SK-N-SH (cell line): ENCODE measurements around the gene TCF15. TPM values are rescaled to one million over a fixed set of nuclear protein-coding genes. Genes with fewer than 3 reads are reported as not detected.

Experiments used
- CTCF ChIA-PET: fragments of 300-600, 350-600 bp; formaldehyde crosslinking; extraction: SDS; loops from one replicate; lab custom pipeline; 2021; lab: Yijun Ruan, JAX
- POLR2A ChIA-PET: fragments of 350-600 bp; sonication (Branson Sonifier 250); formaldehyde crosslinking; extraction: SDS; loops from one replicate; lab custom pipeline; 2020; ENCODE audit warnings: antibody characterized with exemption, inconsistent platforms; lab: Yijun Ruan, JAX
- DNase-seq: peaks from one replicate; pipeline ENCODE4 v3.0.0; 2012
- H2AFZ ChIP-seq: fragments of 200-600 bp; sonication (generic); 2 replicates; pipeline ENCODE4 v1.8.1; 2016; ENCODE audit warnings: antibody characterized with exemption, mild to moderate bottlenecking, low read depth
- H3F3A ChIP-seq: fragments of 200-600 bp; sonication (generic); replicated peaks from 2 replicates; pipeline ENCODE3; 2016; ENCODE audit warnings: antibody characterized with exemption, mild to moderate bottlenecking; ENCODE audit not compliant: insufficient read depth
- H3K27ac ChIP-seq, 2 experiments: fragments of 200-500 bp in 1 of 2; fragments of 200-600 bp in 1 of 2; sonication (Bioruptor generic) in 1 of 2; sonication (generic), shearing (Covaris generic) in 1 of 2; 2 replicates each; pipeline versions ENCODE4 v1.5.1 to v1.6.1; 2014 to 2016; ENCODE audit warnings: low read depth in 2 of 2, inconsistent platforms in 1 of 2, low read length in 1 of 2, mild to moderate bottlenecking in 1 of 2, mixed read lengths in 1 of 2
- H3K27me3 ChIP-seq: fragments of 200-600 bp; sonication (generic), shearing (Covaris generic); 2 replicates; pipeline ENCODE4 v1.6.1; 2016; ENCODE audit warnings: mixed run types; ENCODE audit not compliant: insufficient read depth
- H3K36me3 ChIP-seq, 2 experiments: fragments of 200-500 bp in 1 of 2; fragments of 200-600 bp in 1 of 2; sonication (Bioruptor generic) in 1 of 2; sonication (generic) in 1 of 2; replicated peaks in 1 of 2; 2 replicates each; pipeline versions ENCODE3 to v1.5.1; 2014 to 2016; ENCODE audit warnings: low read length in 1 of 2, mild to moderate bottlenecking in 1 of 2; ENCODE audit not compliant: insufficient read depth in 2 of 2, control insufficient read depth in 1 of 2
- H3K4me1 ChIP-seq, 2 experiments: fragments of 200-500 bp in 1 of 2; fragments of 200-600 bp in 1 of 2; sonication (Bioruptor generic) in 1 of 2; sonication (generic), shearing (Covaris generic) in 1 of 2; 2 replicates each; pipeline versions ENCODE4 v1.5.1 to v1.6.1; 2014 to 2016; ENCODE audit warnings: low read depth in 1 of 2, low read length in 1 of 2, mixed run types in 1 of 2; ENCODE audit not compliant: insufficient read depth in 2 of 2, control insufficient read depth in 1 of 2
- H3K4me2 ChIP-seq: fragments of 200-600 bp; sonication (generic), shearing (Covaris generic); 2 replicates; pipeline ENCODE4 v1.6.1; 2017; ENCODE audit warnings: mixed run types
- H3K4me3 ChIP-seq, 2 experiments: fragments of 200-500 bp in 1 of 2; fragments of 200-600 bp in 1 of 2; sonication (Bioruptor generic) in 1 of 2; sonication (generic), shearing (Covaris generic) in 1 of 2; 2 replicates each; pipeline versions ENCODE4 v1.5.1 to v1.8.1; 2014 to 2016; ENCODE audit warnings: low read depth in 2 of 2, inconsistent platforms in 1 of 2, low read length in 1 of 2, mild to moderate bottlenecking in 1 of 2, mixed read lengths in 1 of 2, moderate library complexity in 1 of 2
- H3K79me2 ChIP-seq: fragments of 200-600 bp; sonication (generic); 2 replicates; pipeline ENCODE4 v1.8.1; 2017; ENCODE audit warnings: mild to moderate bottlenecking; ENCODE audit not compliant: insufficient read depth
- H3K9ac ChIP-seq: fragments of 200-600 bp; sonication (generic); 2 replicates; pipeline ENCODE4 v1.6.1; 2017; ENCODE audit warnings: mixed run types
- H3K9me2 ChIP-seq: fragments of 200-600 bp; sonication (generic); 2 replicates; pipeline ENCODE4 v1.6.1; 2017; ENCODE audit warnings: mixed run types
- H3K9me3 ChIP-seq: fragments of 200-600 bp; sonication (generic); 2 replicates; pipeline ENCODE4 v1.6.1; 2017; ENCODE audit warnings: mixed run types, mild to moderate bottlenecking, moderate library complexity
- H4K20me1 ChIP-seq: fragments of 200-600 bp; sonication (generic); 2 replicates; pipeline ENCODE4 v1.6.1; 2017; ENCODE audit warnings: mild to moderate bottlenecking, mixed run types; ENCODE audit not compliant: insufficient read depth
- EP300 ChIP-seq, 2 experiments: IDR thresholded peaks; 2 replicates each; pipeline versions ENCODE4 v1.4.0 to v1.6.1; 2012; ENCODE audit warnings: borderline replicate concordance in 1 of 2, low read depth in 1 of 2, low read length in 1 of 2
- FOSL2 ChIP-seq: IDR thresholded peaks from 2 replicates; pipeline ENCODE4 v1.4.0; 2012; ENCODE audit warnings: low read depth, mild to moderate bottlenecking, moderate library complexity, borderline replicate concordance
- FOXM1 ChIP-seq: IDR thresholded peaks from 2 replicates; pipeline ENCODE4 v1.4.0; 2012; ENCODE audit warnings: low read depth, mild to moderate bottlenecking
- GATA2 ChIP-seq: sonication (generic); formaldehyde crosslinking; IDR thresholded peaks from 2 replicates; pipeline ENCODE4 v1.5.0; 2020; ENCODE audit warnings: mild to moderate bottlenecking, missing genetic modification reagents
- MEF2A ChIP-seq: IDR thresholded peaks from 2 replicates; pipeline ENCODE4 v1.4.0; 2012; ENCODE audit warnings: low read depth, borderline replicate concordance
- MXI1 ChIP-seq: IDR thresholded peaks from 2 replicates; pipeline ENCODE4 v1.6.1; 2012; ENCODE audit warnings: mild to moderate bottlenecking, low read depth, low read length, improper control_type of control experiment
- NFIC ChIP-seq: IDR thresholded peaks from 2 replicates; pipeline ENCODE4 v1.4.0; 2012; ENCODE audit warnings: borderline replicate concordance
- POLR2AphosphoS5 ChIP-seq: IDR thresholded peaks from 2 replicates; pipeline ENCODE4 v1.6.1; 2012; ENCODE audit warnings: low read depth, low read length
- RAD21 ChIP-seq: IDR thresholded peaks from 2 replicates; pipeline ENCODE4 v1.6.1; 2012; ENCODE audit warnings: mild to moderate bottlenecking, low read length
- RCOR1 ChIP-seq: fragments of 150-350 bp; IDR thresholded peaks from 2 replicates; pipeline ENCODE4 v1.6.1; 2017; ENCODE audit warnings: antibody characterized with exemption, low read length
- RFX5 ChIP-seq: IDR thresholded peaks from 2 replicates; pipeline ENCODE4 v1.6.1; 2012; ENCODE audit warnings: mild to moderate bottlenecking, improper control_type of control experiment, low read length
- RXRA ChIP-seq: IDR thresholded peaks from 2 replicates; pipeline ENCODE4 v1.4.0; 2012; ENCODE audit warnings: low read depth, mild to moderate bottlenecking, borderline replicate concordance
- SMC3 ChIP-seq: IDR thresholded peaks from 2 replicates; pipeline ENCODE4 v1.6.1; 2012; ENCODE audit warnings: low read depth, low read length, improper control_type of control experiment
- TAF1 ChIP-seq: IDR thresholded peaks from 2 replicates; pipeline ENCODE4 v1.6.1; 2012; ENCODE audit warnings: low read depth, mild to moderate bottlenecking, low read length, moderate library complexity, borderline replicate concordance
- TCF12 ChIP-seq: IDR thresholded peaks from 2 replicates; pipeline ENCODE4 v1.4.0; 2012
- TEAD4 ChIP-seq: IDR thresholded peaks from 2 replicates; pipeline ENCODE4 v1.4.0; 2012; ENCODE audit warnings: mild to moderate bottlenecking, borderline replicate concordance; ENCODE audit not compliant: insufficient read depth
- YY1 ChIP-seq: IDR thresholded peaks from 2 replicates; pipeline ENCODE4 v1.4.0; 2012; ENCODE audit warnings: low read depth, mild to moderate bottlenecking
- WGBS: methylation state at CpG from one replicate; pipeline ENCODE4 v1.1.6; 2017; ENCODE audit warnings: low lambda C conversion rate; 5-methylcytosine and 5-hydroxymethylcytosine counted together
- polyA plus RNA-seq, 3 experiments: library from polyadenylated mRNA; depleted of rRNA; stranded (reverse); fragments of >200 nt; gene quantifications; 2 replicates each; pipeline ENCODE4 v1.2.3, GENCODE V29; 2012
- TF ChIP-seq, protein P1 (sequence below): IDR thresholded peaks from 2 replicates; pipeline ENCODE4; 2012
- TF ChIP-seq, protein P2 (sequence below): IDR thresholded peaks from 2 replicates; pipeline ENCODE4 v1.4.0; 2012; ENCODE audit warnings: low read depth
- TF ChIP-seq, protein P3 (sequence below): fragments of 200-600 bp; sonication (generic); IDR thresholded peaks from 2 replicates; pipeline ENCODE4 v1.6.1; 2017; ENCODE audit warnings: antibody characterized with exemption, mild to moderate bottlenecking, moderate library complexity
- TF ChIP-seq, protein P4 (sequence below): fragments of 150-350 bp; IDR thresholded peaks from 2 replicates; pipeline ENCODE4 v1.6.1; 2017; ENCODE audit warnings: antibody characterized with exemption, low read length, low read depth, borderline replicate concordance
- TF ChIP-seq, protein P5 (sequence below): IDR thresholded peaks from 2 replicates; pipeline ENCODE4 v1.4.0; 2012; ENCODE audit warnings: low read depth, borderline replicate concordance

Gene TCF15
- polyA plus RNA-seq, 1 of the 3 experiments (the other 2 are of a cell fraction): not detected

DNA sequence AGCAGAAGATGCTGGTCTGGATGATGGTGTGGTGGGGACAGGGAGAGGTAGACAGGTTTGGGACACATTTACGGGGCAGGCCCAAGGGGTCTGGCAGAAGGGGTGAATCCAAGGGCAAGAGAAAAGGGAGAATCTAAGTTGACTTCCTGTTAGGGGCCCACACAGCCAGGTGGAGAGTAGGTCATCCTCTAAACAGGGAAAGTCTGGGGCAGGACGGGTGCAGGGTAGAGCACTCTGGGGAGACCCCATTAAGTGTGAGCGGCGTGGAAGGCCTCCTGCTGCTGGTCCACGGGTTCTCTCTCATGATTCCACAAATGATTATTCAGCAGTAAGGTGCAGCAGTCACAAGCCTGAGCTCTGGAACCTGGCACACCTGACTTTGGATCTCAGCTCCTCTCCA lies 40.2 kb upstream of the TCF15 start:
- TF ChIP-seq NFIC (no peak), EP300 (IDR thresholded peaks at IDR 0.05; ENCODE audit: borderline replicate concordance in 1 of 2, low read depth in 1 of 2, low read length in 1 of 2) (no peak), TAF1 (no peak), RFX5 (no peak), TCF12 (no peak), MEF2A (no peak), GATA2 (no peak)
- CTCF ChIA-PET: interaction anchor here (1.1 to 2.7 kb wide), 7 partner anchors 11 to 89 kb away, joined by 3 to 15 read pairs (median 5); no protein-coding TSS in a partner anchor
- no peaks in the 10 kb centered on the region for H3K9me3 ChIP-seq
- H4K20me1 ChIP-seq: peaks cover 18% of the 10 kb centered on the region; the same call in 1 of the 2 replicates
- no peak overlapping the region for H3K4me2 ChIP-seq
- no peak overlapping the region for H3K4me3 ChIP-seq
- H3K9ac ChIP-seq: no peak overlapping the region
- peaks cover 38% of the 10 kb centered on the region for H3K79me2 ChIP-seq
- H3K4me1 ChIP-seq: peaks cover 0 to 20% of the 10 kb centered on the region in 2 experiments; a peak in 2 of 4 replicates
- H3K27me3 ChIP-seq: no peaks in the 10 kb centered on the region
- DNase-seq: no peak
- H3K9me2 ChIP-seq: no peaks in the 10 kb centered on the region
- POLR2A ChIA-PET: no interaction called here
- peaks cover 22 to 39% of the 10 kb centered on the region in 2 experiments for H3K36me3 ChIP-seq
- H2AFZ ChIP-seq: no peak overlapping the region
- peaks cover 14% of the 10 kb centered on the region for H3F3A ChIP-seq
- WGBS: 92% methylated on average over 5 of the region's 5 CpGs
- H3K27ac ChIP-seq: no peak overlapping the region

DNA sequence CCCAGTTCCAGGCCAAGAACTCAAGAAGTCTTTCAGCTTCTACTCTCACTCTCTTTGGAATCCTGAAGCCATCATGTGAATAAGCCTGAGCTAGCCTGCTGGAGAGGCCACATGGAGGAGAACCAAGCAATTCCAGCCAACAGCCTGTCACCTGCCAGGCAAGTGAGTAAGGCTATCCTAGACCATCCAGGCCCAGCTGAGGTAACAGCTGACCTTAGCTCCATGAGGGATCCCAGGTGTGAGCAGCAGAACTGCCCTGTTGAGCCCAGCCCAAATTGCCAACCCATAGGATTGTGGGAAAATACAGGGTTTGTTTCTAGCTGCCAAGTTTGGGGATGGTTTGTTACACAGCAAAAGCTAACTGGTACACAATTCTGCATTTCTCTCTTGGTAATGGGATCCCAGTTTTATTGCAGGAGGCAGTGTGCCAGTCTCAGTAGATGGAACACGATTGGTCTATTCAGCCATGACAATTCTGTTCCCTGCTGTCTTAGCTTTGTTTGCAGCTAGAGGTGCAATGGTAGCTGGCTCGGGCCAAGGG lies 37.4 kb upstream of the TCF15 start:
- Histone ChIP-seq H3K4me1 (peaks cover 0 to 13% of the 10 kb centered on the region in 2 experiments; a peak in 2 of 4 replicates), H3K27ac (no peak overlapping the region), H3K9me2 (no peaks in the 10 kb centered on the region), H2AFZ (no peak overlapping the region), H3F3A (peaks cover 16% of the 10 kb centered on the region), H3K27me3 (no peaks in the 10 kb centered on the region), H3K79me2 (peaks cover 33% of the 10 kb centered on the region), H3K4me2 (no peak overlapping the region), H3K4me3 (no peak overlapping the region), H3K9ac (no peak overlapping the region), H3K9me3 (no peaks in the 10 kb centered on the region), H3K36me3 (peaks cover 22 to 39% of the 10 kb centered on the region in 2 experiments), H4K20me1 (peaks cover 18% of the 10 kb centered on the region; the same call in 1 of the 2 replicates)
- TF ChIP-seq FOXM1 (no peak), RAD21 (no peak), RCOR1 (no peak), MXI1 (no peak), SMC3 (no peak), RFX5 (no peak), POLR2AphosphoS5 (no peak), TAF1 (no peak), RXRA (no peak), MEF2A (no peak), FOSL2 (no peak), TEAD4 (no peak), YY1 (no peak), GATA2 (no peak)
- TF ChIP-seq, protein P1, sequence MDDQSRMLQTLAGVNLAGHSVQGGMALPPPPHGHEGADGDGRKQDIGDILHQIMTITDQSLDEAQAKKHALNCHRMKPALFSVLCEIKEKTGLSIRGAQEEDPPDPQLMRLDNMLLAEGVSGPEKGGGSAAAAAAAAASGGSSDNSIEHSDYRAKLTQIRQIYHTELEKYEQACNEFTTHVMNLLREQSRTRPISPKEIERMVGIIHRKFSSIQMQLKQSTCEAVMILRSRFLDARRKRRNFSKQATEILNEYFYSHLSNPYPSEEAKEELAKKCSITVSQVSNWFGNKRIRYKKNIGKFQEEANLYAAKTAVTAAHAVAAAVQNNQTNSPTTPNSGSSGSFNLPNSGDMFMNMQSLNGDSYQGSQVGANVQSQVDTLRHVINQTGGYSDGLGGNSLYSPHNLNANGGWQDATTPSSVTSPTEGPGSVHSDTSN: no peak
- TF ChIP-seq, protein P2, sequence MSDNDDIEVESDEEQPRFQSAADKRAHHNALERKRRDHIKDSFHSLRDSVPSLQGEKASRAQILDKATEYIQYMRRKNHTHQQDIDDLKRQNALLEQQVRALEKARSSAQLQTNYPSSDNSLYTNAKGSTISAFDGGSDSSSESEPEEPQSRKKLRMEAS: no peak
- TF ChIP-seq, protein P3, sequence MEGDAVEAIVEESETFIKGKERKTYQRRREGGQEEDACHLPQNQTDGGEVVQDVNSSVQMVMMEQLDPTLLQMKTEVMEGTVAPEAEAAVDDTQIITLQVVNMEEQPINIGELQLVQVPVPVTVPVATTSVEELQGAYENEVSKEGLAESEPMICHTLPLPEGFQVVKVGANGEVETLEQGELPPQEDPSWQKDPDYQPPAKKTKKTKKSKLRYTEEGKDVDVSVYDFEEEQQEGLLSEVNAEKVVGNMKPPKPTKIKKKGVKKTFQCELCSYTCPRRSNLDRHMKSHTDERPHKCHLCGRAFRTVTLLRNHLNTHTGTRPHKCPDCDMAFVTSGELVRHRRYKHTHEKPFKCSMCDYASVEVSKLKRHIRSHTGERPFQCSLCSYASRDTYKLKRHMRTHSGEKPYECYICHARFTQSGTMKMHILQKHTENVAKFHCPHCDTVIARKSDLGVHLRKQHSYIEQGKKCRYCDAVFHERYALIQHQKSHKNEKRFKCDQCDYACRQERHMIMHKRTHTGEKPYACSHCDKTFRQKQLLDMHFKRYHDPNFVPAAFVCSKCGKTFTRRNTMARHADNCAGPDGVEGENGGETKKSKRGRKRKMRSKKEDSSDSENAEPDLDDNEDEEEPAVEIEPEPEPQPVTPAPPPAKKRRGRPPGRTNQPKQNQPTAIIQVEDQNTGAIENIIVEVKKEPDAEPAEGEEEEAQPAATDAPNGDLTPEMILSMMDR: no peak
- TF ChIP-seq, protein P4, sequence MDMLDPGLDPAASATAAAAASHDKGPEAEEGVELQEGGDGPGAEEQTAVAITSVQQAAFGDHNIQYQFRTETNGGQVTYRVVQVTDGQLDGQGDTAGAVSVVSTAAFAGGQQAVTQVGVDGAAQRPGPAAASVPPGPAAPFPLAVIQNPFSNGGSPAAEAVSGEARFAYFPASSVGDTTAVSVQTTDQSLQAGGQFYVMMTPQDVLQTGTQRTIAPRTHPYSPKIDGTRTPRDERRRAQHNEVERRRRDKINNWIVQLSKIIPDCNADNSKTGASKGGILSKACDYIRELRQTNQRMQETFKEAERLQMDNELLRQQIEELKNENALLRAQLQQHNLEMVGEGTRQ: no peak
- TF ChIP-seq, protein P5, sequence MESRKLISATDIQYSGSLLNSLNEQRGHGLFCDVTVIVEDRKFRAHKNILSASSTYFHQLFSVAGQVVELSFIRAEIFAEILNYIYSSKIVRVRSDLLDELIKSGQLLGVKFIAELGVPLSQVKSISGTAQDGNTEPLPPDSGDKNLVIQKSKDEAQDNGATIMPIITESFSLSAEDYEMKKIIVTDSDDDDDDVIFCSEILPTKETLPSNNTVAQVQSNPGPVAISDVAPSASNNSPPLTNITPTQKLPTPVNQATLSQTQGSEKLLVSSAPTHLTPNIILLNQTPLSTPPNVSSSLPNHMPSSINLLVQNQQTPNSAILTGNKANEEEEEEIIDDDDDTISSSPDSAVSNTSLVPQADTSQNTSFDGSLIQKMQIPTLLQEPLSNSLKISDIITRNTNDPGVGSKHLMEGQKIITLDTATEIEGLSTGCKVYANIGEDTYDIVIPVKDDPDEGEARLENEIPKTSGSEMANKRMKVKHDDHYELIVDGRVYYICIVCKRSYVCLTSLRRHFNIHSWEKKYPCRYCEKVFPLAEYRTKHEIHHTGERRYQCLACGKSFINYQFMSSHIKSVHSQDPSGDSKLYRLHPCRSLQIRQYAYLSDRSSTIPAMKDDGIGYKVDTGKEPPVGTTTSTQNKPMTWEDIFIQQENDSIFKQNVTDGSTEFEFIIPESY: no peak
- ChIA-PET POLR2A (interaction anchor here (0.6 kb wide), 1 partner anchor 277 kb away, joined by 3 read pairs; no protein-coding TSS in a partner anchor), CTCF (interaction anchor here (0.8 to 7.8 kb wide), 7 partner anchors 17 to 92 kb away, joined by 3 to 150 read pairs (median 7); no protein-coding TSS in a partner anchor)
- no peak for DNase-seq
- 96% methylated on average over 2 of the region's 2 CpGs for WGBS
